Measurements from ENCODE around the gene RAVER1.
"Not testable (repeated sequence)": the region's sequence is repeated elsewhere in the genome, so short reads cannot be mapped to it uniquely, and the experiment has no call there.

Gene RAVER1

GRCh38 chr19:10332965-10333757 is at the start of gene RAVER1:
Gene RAVER1 (minus strand): TSS chr19:10333529. CDS start chr19:10333507, 22 bp downstream.
- DNase-seq (ENCODE audit: low read depth in 2 of 2) = peak; percentile 98

GRCh38 chr19:10383223-10383499 is 49.8 kb upstream of the RAVER1 start:
- not testable (repeated sequence) for DNase-seq (ENCODE audit: low read depth in 2 of 2)

GRCh38 chr19:10380313-10381102 is 47.2 kb upstream of the RAVER1 start, which contains the start of gene TYK2:
Gene TYK2 (minus strand): TSS chr19:10380572. CDS start chr19:10378406, 2,166 bp downstream.
- peak; percentile 94 to 95 for DNase-seq (ENCODE audit: low read depth in 2 of 2)

- DNase-seq (ENCODE audit: low read depth in 2 of 2) = no peak
Observed at GRCh38 chr19:10379880-10380312, 46.6 kb upstream of the RAVER1 start.

DNA sequence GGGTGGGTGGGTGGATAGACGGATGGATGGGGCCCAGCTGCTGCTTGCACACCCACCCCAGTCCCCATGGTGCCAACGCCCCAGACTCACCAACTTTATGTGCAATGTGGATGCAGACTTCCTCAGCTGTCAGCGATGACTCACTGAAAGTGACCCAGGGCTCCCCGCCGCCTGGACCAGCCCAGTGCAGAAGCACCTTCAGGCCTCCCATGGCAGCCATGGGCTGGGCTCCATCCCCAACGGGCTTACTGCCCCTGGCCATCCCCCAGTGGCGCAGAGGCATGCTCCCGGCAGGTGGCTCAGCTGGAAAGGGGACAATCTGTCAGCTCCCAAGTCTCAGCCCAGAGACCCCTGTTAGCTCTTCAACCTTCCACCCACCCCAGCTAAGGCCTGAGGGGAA is 44.8 kb upstream of the RAVER1 start:
- no peak for DNase-seq (ENCODE audit: low read depth in 2 of 2)

DNA sequence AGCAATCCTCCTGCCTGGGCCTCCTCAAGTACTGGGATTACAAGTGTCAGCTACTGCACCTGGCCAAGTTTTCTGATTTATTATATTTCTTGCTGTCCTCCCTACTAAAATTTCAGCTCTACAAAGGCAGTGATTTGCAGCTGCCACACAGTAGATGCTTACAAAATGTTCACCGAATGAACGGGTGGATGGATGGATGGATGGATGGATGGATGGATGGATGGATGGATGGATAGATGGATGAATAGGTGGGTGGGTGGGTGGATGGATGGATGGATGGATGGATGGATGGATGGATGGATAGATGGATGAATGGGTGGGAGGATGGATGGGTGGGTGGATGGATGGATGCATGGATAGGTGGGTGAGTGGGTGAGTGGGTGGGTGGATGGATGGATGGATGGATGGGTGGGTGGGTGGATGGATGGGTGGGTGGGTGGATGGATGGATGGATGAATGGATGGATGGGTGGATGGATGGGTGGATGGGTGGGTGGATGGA is 43.9 kb upstream of the RAVER1 start:
- not testable (repeated sequence) for DNase-seq (ENCODE audit: low read depth in 2 of 2)

DNA sequence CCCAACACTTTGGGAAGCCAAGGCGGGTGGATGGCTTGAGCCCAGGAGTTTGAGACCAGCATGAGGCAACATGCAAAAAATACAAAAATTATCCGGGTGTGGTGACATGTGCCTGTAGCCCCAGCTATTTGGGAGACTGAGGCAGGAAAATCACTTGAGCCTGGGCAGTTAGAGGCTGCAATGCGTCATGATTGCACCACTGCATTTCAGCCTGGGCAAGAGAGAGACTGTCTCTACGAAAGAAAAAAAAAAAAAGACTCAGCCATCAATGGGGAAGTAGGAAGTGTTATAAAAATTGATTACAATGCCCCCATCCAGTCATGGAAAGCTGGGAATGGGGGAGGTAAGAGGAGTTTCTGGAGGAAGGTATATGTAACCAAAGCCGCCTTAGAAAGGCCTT is 41.6 kb upstream of the RAVER1 start:
- no peak for DNase-seq (ENCODE audit: low read depth in 2 of 2)

GRCh38 chr19:10372690-10373089 is 39.4 kb upstream of the RAVER1 start:
- no peak for DNase-seq (ENCODE audit: low read depth in 2 of 2)

GRCh38 chr19:10368101-10368803 is 34.9 kb upstream of the RAVER1 start:
- DNase-seq (ENCODE audit: low read depth in 2 of 2) = no peak

DNA sequence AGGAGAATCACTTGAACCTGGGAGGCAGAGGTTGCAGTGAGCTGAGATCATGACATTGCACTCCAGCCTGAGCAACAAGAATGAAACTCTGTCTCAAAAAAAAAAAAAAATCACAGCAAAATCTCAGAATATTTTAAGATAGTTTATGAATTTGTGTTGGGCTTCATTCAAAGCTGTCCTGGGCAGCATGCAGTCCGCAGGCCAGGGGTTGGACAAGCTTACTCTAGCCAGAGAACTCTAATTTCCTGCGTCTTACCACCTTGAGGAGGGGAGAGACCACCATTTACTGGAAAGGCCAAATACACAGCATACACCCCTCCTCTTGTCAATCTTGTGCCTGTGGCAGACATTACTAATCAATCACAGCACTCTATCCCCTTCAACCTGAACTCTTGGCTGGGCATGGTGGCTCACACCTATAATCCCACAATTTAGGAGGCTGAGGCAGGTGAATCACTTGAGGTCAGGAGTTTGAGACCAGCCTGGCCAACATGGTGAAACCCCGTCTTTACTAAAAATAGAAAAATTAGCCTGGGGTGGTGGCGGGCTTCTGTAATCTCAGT is 33.7 kb upstream of the RAVER1 start:
- DNase-seq (ENCODE audit: low read depth in 2 of 2) = not testable (repeated sequence)

GRCh38 chr19:10365518-10365917 is 32.2 kb upstream of the RAVER1 start:
- no peak for DNase-seq (ENCODE audit: low read depth in 2 of 2)

GRCh38 chr19:10364644-10365043 is 31.3 kb upstream of the RAVER1 start:
- DNase-seq (ENCODE audit: low read depth in 2 of 2) = no peak

GRCh38 chr19:10363789-10364281 is 30.5 kb upstream of the RAVER1 start:
- DNase-seq (ENCODE audit: low read depth in 2 of 2) = no peak

DNA sequence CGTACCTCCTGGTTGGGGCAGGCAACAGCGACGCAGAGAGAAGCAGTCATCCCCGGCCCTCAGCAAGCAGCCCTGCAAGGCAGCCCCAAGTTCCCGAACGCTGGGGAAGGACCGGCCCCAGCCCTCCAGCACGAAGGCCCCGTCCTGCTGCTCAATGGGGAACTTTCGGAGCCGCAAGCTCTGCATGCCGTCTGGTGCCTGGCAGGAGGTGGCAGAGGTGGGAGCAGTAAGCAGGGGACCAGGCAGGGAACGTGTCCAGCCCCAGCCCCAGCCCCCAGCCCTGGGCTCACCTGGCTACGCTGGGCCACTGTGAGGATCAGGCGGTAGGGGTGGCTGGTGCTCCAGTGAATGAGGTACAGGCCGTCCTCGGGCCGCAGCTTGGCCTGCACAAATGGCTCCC is 28.9 kb upstream of the RAVER1 start:
- no peak for DNase-seq (ENCODE audit: low read depth in 2 of 2)

DNA sequence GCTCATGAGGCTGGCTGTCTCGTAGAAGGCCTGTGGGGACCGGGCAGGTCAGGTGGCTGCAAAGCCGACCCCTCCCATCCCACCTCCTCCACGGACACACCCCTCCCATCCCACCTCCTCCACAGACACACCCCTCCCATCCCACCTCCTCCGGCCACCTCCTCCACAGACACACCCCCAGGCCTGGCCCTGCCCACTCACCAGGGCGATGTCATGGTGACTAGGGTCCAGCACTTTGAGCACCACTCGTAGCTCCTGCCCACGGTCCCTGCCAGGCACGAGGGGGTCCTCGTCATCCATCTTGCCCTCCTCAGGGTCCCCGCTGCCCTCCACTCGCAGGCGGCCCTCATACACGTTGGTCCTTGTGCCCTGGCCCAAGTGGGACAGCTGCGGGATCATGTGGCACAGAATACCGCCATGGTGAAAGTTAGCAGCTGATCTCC is 28.3 kb upstream of the RAVER1 start:
- no peak for DNase-seq (ENCODE audit: low read depth in 2 of 2)

DNA sequence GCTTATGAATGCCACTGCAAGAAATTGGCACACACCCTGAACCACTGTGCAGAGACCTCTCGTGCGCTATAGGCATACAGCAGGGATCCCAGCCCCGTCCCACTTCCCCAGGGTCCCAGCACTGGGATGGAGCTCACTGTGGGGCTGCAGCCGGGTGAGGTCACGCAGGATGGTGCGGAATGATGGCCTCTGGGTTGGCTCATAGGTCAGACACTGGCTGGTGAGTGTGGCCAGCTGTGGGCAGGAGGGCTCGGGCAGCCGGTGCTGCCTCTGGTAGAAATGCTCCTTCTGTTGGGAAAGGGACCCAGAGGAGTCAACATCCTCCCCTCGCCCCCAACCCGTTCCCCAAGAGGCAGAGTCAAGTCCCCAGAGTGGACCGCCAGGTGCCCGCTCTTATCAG is 23.1 kb upstream of the RAVER1 start:
- no peak for DNase-seq (ENCODE audit: low read depth in 2 of 2)

DNA sequence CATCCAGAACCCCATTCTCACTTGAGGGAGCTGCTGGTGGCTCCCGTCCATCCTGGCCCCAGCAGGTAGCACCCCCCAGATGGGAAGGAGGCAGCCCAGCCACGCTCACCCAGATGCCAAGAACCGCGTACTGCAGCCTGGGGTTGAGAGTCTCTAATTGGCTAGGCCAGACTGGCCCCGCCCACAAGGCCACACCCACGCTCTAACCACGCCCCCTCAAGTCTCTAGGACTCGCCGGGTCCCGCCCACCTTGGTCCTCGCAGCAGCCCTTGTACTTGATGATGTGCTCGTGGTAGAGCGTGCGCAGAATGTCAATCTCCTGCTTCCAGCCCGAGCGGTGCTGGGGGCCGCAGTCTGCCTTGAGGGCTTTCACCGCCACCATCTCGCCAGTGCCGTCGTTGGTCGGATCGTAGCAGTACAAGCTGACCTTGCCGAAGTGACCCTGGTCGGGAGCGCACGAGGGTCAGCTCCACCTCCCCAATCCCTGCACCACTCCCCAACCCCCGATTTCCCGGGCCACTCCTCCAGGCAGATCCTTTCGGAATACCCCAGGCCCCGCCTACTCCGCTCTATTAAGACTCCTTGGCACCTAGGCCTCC is 20.6 kb upstream of the RAVER1 start:
- DNase-seq (ENCODE audit: low read depth in 2 of 2) = peak; percentile 37 to 47

DNA sequence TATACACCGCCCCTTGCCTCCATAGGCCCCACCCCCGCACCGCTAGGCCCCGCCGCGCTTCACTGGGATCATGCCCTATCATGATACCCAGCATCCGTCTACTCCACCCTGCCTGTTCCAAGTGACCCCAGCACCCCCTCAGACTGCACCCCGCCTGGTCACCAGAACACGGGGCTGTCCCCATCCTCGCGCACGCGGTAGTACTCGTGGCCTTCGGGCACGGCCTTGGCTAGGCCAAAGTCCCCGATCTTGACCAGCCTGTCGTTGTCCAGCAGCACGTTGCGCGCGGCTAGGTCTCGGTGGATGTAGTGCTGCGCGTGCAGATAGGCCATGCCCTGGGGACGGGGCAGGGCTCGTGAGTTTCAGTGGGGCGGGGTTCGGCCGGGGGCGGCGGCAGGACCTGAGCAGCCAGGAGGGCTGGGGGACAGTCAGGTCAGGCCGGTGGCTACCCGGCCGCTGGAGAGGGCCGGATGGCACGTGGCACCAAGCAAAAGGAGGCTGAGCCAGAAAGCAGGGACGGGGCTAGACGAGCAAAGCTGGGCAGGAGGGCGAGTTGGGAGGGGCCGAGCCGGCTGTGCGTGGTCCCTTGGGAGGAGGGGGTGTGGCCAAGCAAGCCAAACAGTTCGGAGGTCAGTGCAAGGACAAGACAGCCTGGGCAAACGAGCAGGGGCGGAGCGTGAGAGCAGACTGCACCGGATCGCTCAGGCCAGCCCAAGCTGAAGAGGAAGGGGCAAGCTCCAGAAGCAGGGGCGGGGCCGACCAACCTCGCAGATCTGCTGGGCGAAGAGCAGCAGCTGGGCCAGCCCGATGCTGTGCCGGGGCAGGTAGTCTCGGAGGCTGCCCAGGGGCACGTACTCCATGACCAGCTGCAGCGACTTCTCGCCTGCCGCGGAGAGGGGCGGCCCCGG is 19.7 kb upstream of the RAVER1 start:
- DNase-seq (ENCODE audit: low read depth in 2 of 2) = no peak

DNA sequence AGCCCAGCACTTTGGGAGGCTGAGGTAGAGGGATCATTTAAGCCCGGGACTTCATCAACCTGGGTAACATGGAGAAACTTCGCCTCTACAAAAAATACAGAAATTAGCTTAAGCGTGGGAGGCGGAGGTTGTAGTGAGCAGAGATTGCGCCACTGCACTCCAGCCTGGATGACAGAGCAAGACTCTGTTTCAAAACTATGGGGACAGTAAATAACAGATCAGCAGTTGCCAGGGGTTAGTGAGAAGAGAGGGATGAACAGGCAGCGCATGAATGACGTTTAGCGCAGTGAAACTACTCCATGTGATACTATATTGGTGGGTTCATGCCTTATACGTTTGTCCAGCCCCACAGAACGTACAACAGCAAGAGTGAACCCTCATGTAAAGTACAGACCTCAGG is 13.2 kb upstream of the RAVER1 start:
- no peak for DNase-seq (ENCODE audit: low read depth in 2 of 2)

DNA sequence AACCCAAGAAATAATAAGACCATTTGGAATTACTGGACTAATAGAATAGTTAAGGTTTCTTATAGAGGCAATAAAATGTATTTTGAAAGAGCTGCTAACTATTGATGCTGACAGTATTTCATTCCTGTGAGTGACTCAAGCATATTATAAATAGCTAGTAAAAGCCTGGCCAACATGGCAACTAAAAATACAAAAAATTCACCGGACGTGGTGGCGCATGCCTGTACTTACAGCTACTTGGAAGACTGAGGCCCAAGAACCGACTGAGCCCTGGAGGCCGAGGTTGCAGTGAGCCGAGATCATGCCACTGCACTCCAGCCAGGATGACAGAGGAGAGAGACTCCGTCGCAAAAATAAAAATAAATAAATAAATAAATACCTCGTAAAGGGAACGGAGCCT is 11.5 kb upstream of the RAVER1 start:
- no peak for DNase-seq (ENCODE audit: low read depth in 2 of 2)

Data from stimulated activated CD8-positive, alpha-beta memory T cell treated with anti-CD3 and anti-CD28 coated beads, Interleukin-15, amount 100 ng/mL, for 48 hours (primary cell).